HG02588 (cell line): ENCODE results near the gene SMYD3.

ENCODE experiments used
- ATAC-seq: cut with Tn5 transposase; IDR thresholded peaks from one replicate; pipeline ENCODE4 v1.9.1; 2021; ENCODE audit warnings: mild to moderate bottlenecking, moderate library complexity; ENCODE audit not compliant: unreplicated experiment

Gene SMYD3

GRCh38 chr1:246418565-246419312 lies 88.3 kb downstream of the SMYD3 start:
- ATAC-seq = no peak

GRCh38 chr1:246417813-246418564 lies 89.1 kb downstream of the SMYD3 start:
- ATAC-seq = no peak

- no peak for ATAC-seq
These were observed 89.8 kb downstream of the SMYD3 start for GRCh38 chr1:246417152-246417812.

GRCh38 chr1:246416261-246416660 lies 90.8 kb downstream of the SMYD3 start:
- no peak for ATAC-seq

GRCh38 chr1:246415028-246415427 lies 92.1 kb downstream of the SMYD3 start:
- ATAC-seq = no peak

GRCh38 chr1:246413430-246413829 lies 93.6 kb downstream of the SMYD3 start:
- no peak for ATAC-seq

GRCh38 chr1:246404078-246404477 lies 103.0 kb downstream of the SMYD3 start:
- ATAC-seq = no peak

GRCh38 chr1:246398126-246398813 lies 108.8 kb downstream of the SMYD3 start:
- no peak for ATAC-seq

- no peak for ATAC-seq
These were observed 110.0 kb downstream of the SMYD3 start for GRCh38 chr1:246397046-246397445.

- no peak for ATAC-seq
These were observed 110.8 kb downstream of the SMYD3 start for GRCh38 chr1:246396322-246396721.

GRCh38 chr1:246394121-246394520 lies 113.0 kb downstream of the SMYD3 start:
- no peak for ATAC-seq

GRCh38 chr1:246390855-246391254 lies 116.2 kb downstream of the SMYD3 start:
- no peak for ATAC-seq

- ATAC-seq = no peak
These were observed 122.5 kb downstream of the SMYD3 start for GRCh38 chr1:246384616-246385015.

- ATAC-seq = no peak
These were observed 123.3 kb downstream of the SMYD3 start for GRCh38 chr1:246383791-246384190.

GRCh38 chr1:246383239-246383589 lies 123.9 kb downstream of the SMYD3 start:
- ATAC-seq = no peak

GRCh38 chr1:246382589-246383238 lies 124.4 kb downstream of the SMYD3 start:
- ATAC-seq = no peak

- no peak for ATAC-seq
These were observed 125.6 kb downstream of the SMYD3 start for GRCh38 chr1:246381452-246381851.

- no peak for ATAC-seq
These were observed 129.4 kb downstream of the SMYD3 start for GRCh38 chr1:246377625-246378153.

GRCh38 chr1:246373828-246374569 lies 133.1 kb downstream of the SMYD3 start:
- no peak for ATAC-seq

- no peak for ATAC-seq
These were observed 134.5 kb downstream of the SMYD3 start for GRCh38 chr1:246372559-246372958.
